ENCODE data around the gene RAB8B.
A peak's percentile ranks its signal among the peaks of the same experiment; 100 is the strongest.

RAB8B gene

DNA sequence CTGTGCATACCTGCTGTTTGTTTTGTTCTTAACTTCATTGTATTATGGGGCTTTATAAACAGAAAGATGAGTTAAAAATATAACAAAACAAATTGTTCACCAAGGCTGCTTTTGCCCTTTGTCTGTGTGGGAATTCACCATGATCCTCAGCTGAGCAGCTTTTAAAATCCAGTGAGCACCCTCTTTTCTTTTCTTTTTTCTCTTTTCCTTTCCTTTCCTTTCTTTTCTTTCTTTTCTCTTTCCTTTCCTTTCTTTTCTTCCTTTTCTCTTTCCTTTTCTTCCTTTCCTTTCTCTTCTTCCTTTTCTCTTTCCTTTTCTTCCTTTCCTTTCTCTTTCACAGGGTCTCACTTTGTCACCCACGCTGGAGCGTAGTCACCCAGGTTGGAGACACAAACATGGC is 38.3 kb downstream of the RAB8B start:
- H3K36me3 ChIP-seq (ENCODE audit: low read depth), result 0 out of 2 replicates have a peak, but pooled peaks cover 5% of the 10 kb centered on the region
- H3K9me3 ChIP-seq (ENCODE audit: severe bottlenecking), result no peaks in the 10 kb centered on the region
- TF ChIP-seq, protein P1, sequence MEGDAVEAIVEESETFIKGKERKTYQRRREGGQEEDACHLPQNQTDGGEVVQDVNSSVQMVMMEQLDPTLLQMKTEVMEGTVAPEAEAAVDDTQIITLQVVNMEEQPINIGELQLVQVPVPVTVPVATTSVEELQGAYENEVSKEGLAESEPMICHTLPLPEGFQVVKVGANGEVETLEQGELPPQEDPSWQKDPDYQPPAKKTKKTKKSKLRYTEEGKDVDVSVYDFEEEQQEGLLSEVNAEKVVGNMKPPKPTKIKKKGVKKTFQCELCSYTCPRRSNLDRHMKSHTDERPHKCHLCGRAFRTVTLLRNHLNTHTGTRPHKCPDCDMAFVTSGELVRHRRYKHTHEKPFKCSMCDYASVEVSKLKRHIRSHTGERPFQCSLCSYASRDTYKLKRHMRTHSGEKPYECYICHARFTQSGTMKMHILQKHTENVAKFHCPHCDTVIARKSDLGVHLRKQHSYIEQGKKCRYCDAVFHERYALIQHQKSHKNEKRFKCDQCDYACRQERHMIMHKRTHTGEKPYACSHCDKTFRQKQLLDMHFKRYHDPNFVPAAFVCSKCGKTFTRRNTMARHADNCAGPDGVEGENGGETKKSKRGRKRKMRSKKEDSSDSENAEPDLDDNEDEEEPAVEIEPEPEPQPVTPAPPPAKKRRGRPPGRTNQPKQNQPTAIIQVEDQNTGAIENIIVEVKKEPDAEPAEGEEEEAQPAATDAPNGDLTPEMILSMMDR (IDR thresholded peaks at IDR 0.05; ENCODE audit: poor library complexity, severe bottlenecking), result no peak
- no peak overlapping the region for H3K4me3 ChIP-seq (ENCODE audit: severe bottlenecking)
- DNase-seq (ENCODE audit: low spot score) (no peak), ATAC-seq (ENCODE audit: low read depth) (no peak)
- peaks cover 24% of the 10 kb centered on the region for H3K4me1 ChIP-seq (ENCODE audit: insufficient read depth, poor library complexity, severe bottlenecking)
- no peak overlapping the region for H3K27ac ChIP-seq (ENCODE audit: poor library complexity, severe bottlenecking)
- no peaks in the 10 kb centered on the region for H3K27me3 ChIP-seq (ENCODE audit: insufficient read depth, poor library complexity, severe bottlenecking)

GRCh38 chr15:63231206-63231605 is 41.8 kb downstream of the RAB8B start:
- TF ChIP-seq, protein P1 (IDR thresholded peaks at IDR 0.05; ENCODE audit: poor library complexity, severe bottlenecking), result no peak
- DNase-seq (ENCODE audit: low spot score) (no peak), ATAC-seq (ENCODE audit: low read depth) (no peak)
- Histone ChIP-seq H3K36me3 (ENCODE audit: low read depth) (no peaks in the 10 kb centered on the region), H3K4me1 (ENCODE audit: insufficient read depth, poor library complexity, severe bottlenecking) (peaks cover 59% of the 10 kb centered on the region), H3K27me3 (ENCODE audit: insufficient read depth, poor library complexity, severe bottlenecking) (no peaks in the 10 kb centered on the region), H3K9me3 (ENCODE audit: severe bottlenecking) (no peaks in the 10 kb centered on the region), H3K27ac (ENCODE audit: poor library complexity, severe bottlenecking) (no peak overlapping the region), H3K4me3 (ENCODE audit: severe bottlenecking) (no peak overlapping the region)

- ATAC-seq (ENCODE audit: low read depth) (no peak), DNase-seq (ENCODE audit: low spot score) (no peak)
- Histone ChIP-seq H3K36me3 (ENCODE audit: low read depth) (no peaks in the 10 kb centered on the region), H3K27ac (ENCODE audit: poor library complexity, severe bottlenecking) (peak overlapping the region; percentile 73), H3K27me3 (ENCODE audit: insufficient read depth, poor library complexity, severe bottlenecking) (no peaks in the 10 kb centered on the region), H3K9me3 (ENCODE audit: severe bottlenecking) (no peaks in the 10 kb centered on the region), H3K4me3 (ENCODE audit: severe bottlenecking) (no peak overlapping the region), H3K4me1 (ENCODE audit: insufficient read depth, poor library complexity, severe bottlenecking) (peaks cover 64% of the 10 kb centered on the region)
- TF ChIP-seq, protein P1 (IDR thresholded peaks at IDR 0.05; ENCODE audit: poor library complexity, severe bottlenecking), result no peak
Measured at GRCh38 chr15:63231706-63232105, 42.3 kb downstream of the RAB8B start.

- no peak for ATAC-seq (ENCODE audit: low read depth)
- H3K36me3 ChIP-seq (ENCODE audit: low read depth), result no peaks in the 10 kb centered on the region
- TF ChIP-seq, protein P1 (IDR thresholded peaks at IDR 0.05; ENCODE audit: poor library complexity, severe bottlenecking), result no peak
- no peak for DNase-seq (ENCODE audit: low spot score)
- H3K9me3 ChIP-seq (ENCODE audit: severe bottlenecking), result no peaks in the 10 kb centered on the region
- H3K27me3 ChIP-seq (ENCODE audit: insufficient read depth, poor library complexity, severe bottlenecking), result no peaks in the 10 kb centered on the region
- H3K4me1 ChIP-seq (ENCODE audit: insufficient read depth, poor library complexity, severe bottlenecking), result peaks cover 71% of the 10 kb centered on the region
- no peak overlapping the region for H3K4me3 ChIP-seq (ENCODE audit: severe bottlenecking)
- H3K27ac ChIP-seq (ENCODE audit: poor library complexity, severe bottlenecking), result peak overlapping the region; percentile 73
Measured at GRCh38 chr15:63232405-63232804, 43.0 kb downstream of the RAB8B start.

DNA sequence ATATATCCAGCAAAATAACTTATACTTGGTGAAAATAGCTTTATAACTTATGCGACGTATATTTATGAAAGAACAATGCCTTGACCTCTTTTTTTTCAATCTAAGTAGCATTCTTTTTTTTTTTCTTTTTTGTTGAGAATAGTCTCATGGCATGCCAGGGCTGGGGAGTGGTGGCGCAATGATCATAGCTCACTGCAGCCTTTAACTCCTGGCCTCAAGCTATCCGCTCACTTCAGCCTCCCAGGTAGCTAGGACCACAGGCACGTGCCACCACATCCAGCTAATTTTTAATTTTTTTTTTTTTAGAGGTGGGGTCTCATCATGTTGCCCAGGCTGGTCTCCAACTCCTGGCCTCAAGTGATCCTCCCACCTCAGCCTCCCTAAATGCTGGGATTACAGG is 43.5 kb downstream of the RAB8B start:
- no peak for DNase-seq (ENCODE audit: low spot score)
- TF ChIP-seq, protein P1 (IDR thresholded peaks at IDR 0.05; ENCODE audit: poor library complexity, severe bottlenecking), result no peak
- Histone ChIP-seq H3K36me3 (ENCODE audit: low read depth) (no peaks in the 10 kb centered on the region), H3K27ac (ENCODE audit: poor library complexity, severe bottlenecking) (peak overlapping the region; percentile 73), H3K9me3 (ENCODE audit: severe bottlenecking) (no peaks in the 10 kb centered on the region), H3K4me1 (ENCODE audit: insufficient read depth, poor library complexity, severe bottlenecking) (peaks cover 73% of the 10 kb centered on the region), H3K4me3 (ENCODE audit: severe bottlenecking) (no peak overlapping the region), H3K27me3 (ENCODE audit: insufficient read depth, poor library complexity, severe bottlenecking) (no peaks in the 10 kb centered on the region)
- ATAC-seq (ENCODE audit: low read depth), result no peak

Data from RWPE2 (cell line).